ENCODE results near the gene SHMT1.
"Not testable (repeated sequence)": the region's sequence is repeated elsewhere in the genome, so short reads cannot be mapped to it uniquely, and the experiment has no call there.

Gene SHMT1

GRCh38 chr17:18339933-18340332 is 23.4 kb downstream of the SHMT1 start:
- DNase-seq (ENCODE audit: extremely low read depth, low read depth), result no peak
- no peak overlapping the region for H3K4me3 ChIP-seq (replicated peaks; ENCODE audit: low read depth, low read length)
- TF ChIP-seq CTCF (IDR thresholded peaks at IDR 0.05; ENCODE audit: low read depth, low read length, missing control alignments), result no peak

GRCh38 chr17:18338158-18338557 is 25.2 kb downstream of the SHMT1 start:
- DNase-seq (ENCODE audit: extremely low read depth, low read depth); H3K4me3 ChIP-seq (replicated peaks; ENCODE audit: low read depth, low read length): not testable (repeated sequence)

- no peak for TF ChIP-seq CTCF (IDR thresholded peaks at IDR 0.05; ENCODE audit: low read depth, low read length, missing control alignments)
- no peak for DNase-seq (ENCODE audit: extremely low read depth, low read depth)
- H3K4me3 ChIP-seq (replicated peaks; ENCODE audit: low read depth, low read length), result no peak overlapping the region
Observed at GRCh38 chr17:18332909-18333489, 30.4 kb downstream of the SHMT1 start.

GRCh38 chr17:18331879-18332278 is 31.5 kb downstream of the SHMT1 start:
- H3K4me3 ChIP-seq (replicated peaks; ENCODE audit: low read depth, low read length), result no peak overlapping the region
- DNase-seq (ENCODE audit: extremely low read depth, low read depth), result no peak
- no peak for TF ChIP-seq CTCF (IDR thresholded peaks at IDR 0.05; ENCODE audit: low read depth, low read length, missing control alignments)

GRCh38 chr17:18328643-18329204 is 34.6 kb downstream of the SHMT1 start:
- DNase-seq (ENCODE audit: extremely low read depth, low read depth), result no peak
- H3K4me3 ChIP-seq (replicated peaks; ENCODE audit: low read depth, low read length), result no peak overlapping the region
- no peak for TF ChIP-seq CTCF (IDR thresholded peaks at IDR 0.05; ENCODE audit: low read depth, low read length, missing control alignments)

- TF ChIP-seq CTCF (IDR thresholded peaks at IDR 0.05; ENCODE audit: low read depth, low read length, missing control alignments), result no peak
- DNase-seq (ENCODE audit: extremely low read depth, low read depth), result no peak
- no peak overlapping the region for H3K4me3 ChIP-seq (replicated peaks; ENCODE audit: low read depth, low read length)
Observed at GRCh38 chr17:18327556-18327955, 35.8 kb downstream of the SHMT1 start.

- TF ChIP-seq CTCF (IDR thresholded peaks at IDR 0.05; ENCODE audit: low read depth, low read length, missing control alignments), result no peak
- DNase-seq (ENCODE audit: extremely low read depth, low read depth), result no peak
- no peak overlapping the region for H3K4me3 ChIP-seq (replicated peaks; ENCODE audit: low read depth, low read length)
Observed at GRCh38 chr17:18327093-18327492, 36.3 kb downstream of the SHMT1 start.

Data from HFF-Myc (cell line).